IPS-18c (cell line): Measurements from ENCODE around the gene SLC9A4.

Source experiments
- H3K4me3 ChIP-seq: 2 replicates; pipeline ENCODE4 v1.7.0; 2013; ENCODE audit warnings: low read depth, mild to moderate bottlenecking, low read length, moderate library complexity; ENCODE audit not compliant: insufficient read depth
- H3K9me3 ChIP-seq: one replicate; pipeline ENCODE4 v1.6.1; 2013; ENCODE audit warnings: mild to moderate bottlenecking, low read length, moderate library complexity; ENCODE audit not compliant: control insufficient read depth, insufficient read depth

SLC9A4 gene

DNA sequence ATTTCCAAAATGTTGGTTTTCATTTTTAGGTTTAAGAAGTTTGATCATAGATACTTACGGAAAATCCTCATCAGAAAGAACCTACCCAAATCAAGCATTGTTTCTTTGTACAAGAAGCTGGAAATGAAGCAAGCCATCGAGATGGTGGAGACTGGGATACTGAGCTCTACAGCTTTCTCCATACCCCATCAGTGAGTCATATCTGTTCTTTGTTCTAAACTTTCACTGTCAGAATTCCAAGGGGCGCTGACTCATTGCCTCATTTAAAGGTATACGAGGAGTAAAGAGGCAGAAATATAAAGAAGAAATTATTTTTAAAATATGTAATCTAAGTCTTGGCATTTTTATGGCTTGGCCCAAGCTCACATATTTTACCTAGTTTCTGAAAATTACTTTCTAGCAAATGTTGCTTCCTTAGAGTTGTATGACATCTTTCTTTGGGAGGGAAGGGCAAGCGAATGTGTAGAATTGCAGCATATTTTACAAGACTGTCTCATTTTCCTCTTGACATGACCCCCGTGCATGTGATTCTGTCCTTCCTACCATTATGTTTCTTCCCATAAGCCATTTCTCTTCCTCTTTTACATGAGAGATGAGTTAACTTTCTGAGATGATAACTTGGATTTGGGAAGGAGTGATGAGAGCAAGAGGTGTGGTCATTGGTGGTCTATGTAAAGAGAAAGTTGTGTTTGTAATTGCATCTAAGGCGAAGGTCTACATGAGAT is 41.2 kb downstream of the SLC9A4 start:
- Histone ChIP-seq H3K9me3 (no peaks in the 10 kb centered on the region), H3K4me3 (no peak overlapping the region)

DNA sequence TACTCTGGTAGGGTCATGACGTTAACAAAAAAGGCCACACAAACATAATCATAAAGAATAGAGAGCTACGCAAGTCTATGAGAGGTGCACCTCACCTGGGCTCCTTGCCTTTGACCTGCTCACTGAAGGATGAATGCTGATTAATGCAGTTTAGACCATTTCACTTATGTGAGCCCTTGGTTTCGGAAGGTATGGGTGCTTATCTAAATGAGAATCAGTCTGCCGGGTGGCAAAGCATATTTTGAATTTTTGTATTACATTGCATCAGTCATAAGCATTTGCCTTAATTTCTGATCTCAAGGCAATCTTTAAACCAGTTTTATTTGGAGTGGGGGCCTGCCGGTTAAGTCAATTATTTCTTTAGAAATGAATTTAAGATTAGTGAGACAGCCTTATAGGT is 42.8 kb downstream of the SLC9A4 start:
- H3K9me3 ChIP-seq: no peaks in the 10 kb centered on the region
- H3K4me3 ChIP-seq: no peak overlapping the region

DNA sequence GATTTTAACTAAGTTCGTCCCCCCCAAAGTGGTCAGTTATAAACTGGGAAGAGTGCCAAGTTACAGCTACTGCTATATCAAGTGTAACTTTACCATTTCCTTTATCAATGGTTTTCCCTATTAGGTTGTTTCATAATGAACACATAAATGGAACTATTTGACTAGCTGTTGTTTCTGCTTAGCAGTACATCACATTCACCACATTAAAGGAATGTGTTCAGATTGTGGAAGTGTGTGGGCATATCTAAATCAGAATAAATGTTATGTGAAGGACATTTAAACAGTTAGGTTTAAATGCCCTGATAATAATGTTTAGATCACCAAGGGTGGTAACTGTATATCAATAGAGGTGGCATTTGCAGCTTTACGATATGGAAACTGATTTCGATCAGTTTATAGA is 45.1 kb downstream of the SLC9A4 start:
- no peak overlapping the region for H3K4me3 ChIP-seq

DNA sequence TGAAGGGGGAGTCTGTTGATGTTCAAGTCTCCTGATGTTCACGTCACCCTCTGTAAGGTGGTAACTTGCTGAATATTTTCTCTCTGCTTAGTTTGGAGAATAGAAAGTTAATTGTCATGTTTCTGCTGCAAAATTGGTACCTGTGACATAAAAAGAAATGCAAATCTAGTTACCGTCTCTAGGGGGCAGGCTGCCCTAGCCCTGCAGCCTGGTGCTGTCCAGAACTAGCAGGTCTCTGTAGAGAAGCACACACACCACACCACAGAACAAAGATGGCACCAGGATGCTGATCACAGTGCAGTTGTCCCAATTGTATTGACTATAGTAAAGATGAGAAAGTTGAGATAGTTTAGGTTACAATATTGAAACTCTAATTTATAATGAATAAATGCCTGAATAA is 47.0 kb downstream of the SLC9A4 start:
- H3K9me3 ChIP-seq: peaks cover 4% of the 10 kb centered on the region

More for the DNA sequence above, 45.1 kb downstream of the SLC9A4 start:
- H3K9me3 ChIP-seq: peaks cover 2% of the 10 kb centered on the region

DNA sequence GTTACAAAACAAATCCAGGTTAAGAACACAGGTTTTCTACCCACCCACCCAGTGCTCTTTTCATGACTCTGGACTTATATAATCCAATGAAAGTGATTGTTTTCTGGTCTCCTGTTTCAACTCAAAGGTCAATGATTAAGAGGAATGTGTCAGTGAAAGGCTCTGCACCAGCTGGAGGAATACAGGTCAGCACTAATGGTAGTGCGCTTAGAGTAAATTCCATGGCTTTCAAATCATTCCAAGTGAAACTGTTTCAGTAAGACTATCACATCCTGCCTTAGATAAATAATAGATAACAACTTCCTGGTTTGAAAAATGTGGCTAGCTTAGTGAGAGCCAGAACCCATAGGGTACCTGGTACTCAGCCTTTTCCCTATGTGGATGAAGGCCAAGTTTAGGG is 47.8 kb downstream of the SLC9A4 start:
- Histone ChIP-seq H3K4me3 (no peak overlapping the region), H3K9me3 (peaks cover 4% of the 10 kb centered on the region)

More for the DNA sequence above, 47.0 kb downstream of the SLC9A4 start:
- H3K4me3 ChIP-seq: no peak overlapping the region

DNA sequence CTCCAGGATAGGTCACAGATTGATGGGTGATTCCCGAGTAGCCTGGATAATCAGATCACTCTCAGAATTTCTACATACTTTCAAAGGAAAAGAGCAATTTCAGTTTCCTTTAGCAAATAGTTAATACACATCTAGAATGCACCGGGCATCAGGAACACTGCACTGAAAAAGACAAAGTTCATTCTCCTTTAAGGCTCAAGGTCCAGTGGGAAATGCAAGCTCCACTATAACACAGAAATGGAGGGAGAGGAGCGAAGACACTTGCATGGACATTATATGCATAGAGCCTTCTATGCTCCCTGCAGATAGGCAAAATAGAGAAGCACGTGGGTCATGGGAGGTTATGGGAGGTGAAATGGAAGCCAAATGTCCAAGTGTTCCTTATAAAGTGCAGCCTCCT is 49.1 kb downstream of the SLC9A4 start:
- Histone ChIP-seq H3K4me3 (no peak overlapping the region), H3K9me3 (peaks cover 4% of the 10 kb centered on the region)

DNA sequence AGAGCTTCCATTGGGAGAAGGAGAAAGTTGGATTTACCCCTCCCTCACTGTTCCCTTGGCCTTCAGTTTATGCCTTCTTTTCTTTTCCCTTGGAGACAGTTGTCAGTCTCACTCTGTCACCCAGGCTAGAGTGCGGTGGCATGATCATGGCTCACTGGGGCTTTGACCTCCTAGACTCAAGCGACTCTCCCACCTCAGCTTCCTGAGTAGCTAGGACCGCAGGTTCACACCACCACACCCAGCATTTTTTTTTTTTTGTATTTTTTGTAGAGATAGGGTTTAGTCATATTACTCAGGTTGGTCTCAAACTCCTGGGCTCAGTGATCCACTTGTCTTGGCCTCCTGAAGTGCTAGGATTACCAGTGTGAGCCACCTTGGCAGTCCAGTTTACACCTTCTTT is 49.9 kb downstream of the SLC9A4 start:
- H3K9me3 ChIP-seq: peaks cover 4% of the 10 kb centered on the region
- H3K4me3 ChIP-seq: no peak overlapping the region

DNA sequence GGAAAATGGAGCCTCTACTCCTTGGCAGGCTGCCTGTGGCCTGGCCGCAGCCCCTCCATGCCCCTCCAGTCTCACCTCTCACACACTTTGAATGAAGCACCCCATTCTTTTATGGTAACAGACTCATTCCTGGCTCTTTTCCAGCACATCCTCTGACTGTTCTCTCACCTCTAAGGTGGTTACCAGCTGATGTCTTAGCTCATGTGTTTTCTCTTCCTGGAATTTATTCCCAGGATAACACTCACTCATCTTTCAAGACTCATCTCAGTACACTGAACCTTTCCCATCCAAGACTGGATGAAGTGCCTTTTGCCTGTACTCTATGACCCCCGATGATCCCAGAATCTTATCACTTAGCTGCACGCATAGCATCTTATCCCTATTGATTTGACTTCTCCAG is 50.6 kb downstream of the SLC9A4 start:
- Histone ChIP-seq H3K4me3 (no peak overlapping the region), H3K9me3 (peaks cover 4% of the 10 kb centered on the region)

DNA sequence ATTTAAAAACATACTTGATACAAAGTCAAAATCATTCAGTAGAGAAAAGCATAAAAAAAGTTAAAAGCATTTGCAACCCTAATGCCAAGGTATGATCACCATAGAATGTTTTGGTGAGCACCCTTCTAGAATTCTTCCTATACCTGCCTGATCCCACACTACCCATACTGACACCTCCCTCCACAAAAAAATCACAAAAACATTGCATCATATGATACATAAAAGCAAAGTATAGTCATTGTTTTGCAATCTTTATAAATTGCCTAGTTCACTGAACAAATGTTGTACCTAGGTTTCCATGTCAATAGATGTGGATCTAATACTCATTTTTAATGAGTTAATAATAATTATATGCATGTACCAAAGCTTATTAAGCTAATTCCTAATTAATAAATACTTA is 54.1 kb downstream of the SLC9A4 start:
- Histone ChIP-seq H3K4me3 (no peak overlapping the region), H3K9me3 (peaks cover 2% of the 10 kb centered on the region)

DNA sequence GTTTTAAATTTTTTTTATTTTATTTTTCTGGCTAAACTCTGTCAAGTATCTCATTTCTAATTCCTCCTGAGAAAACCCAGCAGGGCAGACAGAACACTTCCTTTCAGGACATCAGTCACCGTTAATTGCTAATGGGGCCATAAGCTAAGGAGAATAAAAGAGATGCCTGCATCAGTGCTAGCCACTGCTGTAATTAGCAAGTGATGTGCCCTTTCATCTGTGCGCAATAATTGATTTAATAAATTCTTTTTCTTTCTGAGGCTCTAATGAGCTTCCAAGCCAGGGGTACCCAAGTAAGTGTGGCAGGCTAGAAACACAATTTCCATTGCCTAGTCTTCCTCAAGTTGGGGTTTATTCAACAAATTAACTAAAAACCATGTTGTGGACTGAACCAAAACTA is 65.5 kb downstream of the SLC9A4 start:
- no peaks in the 10 kb centered on the region for H3K9me3 ChIP-seq
- H3K4me3 ChIP-seq: no peak overlapping the region

DNA sequence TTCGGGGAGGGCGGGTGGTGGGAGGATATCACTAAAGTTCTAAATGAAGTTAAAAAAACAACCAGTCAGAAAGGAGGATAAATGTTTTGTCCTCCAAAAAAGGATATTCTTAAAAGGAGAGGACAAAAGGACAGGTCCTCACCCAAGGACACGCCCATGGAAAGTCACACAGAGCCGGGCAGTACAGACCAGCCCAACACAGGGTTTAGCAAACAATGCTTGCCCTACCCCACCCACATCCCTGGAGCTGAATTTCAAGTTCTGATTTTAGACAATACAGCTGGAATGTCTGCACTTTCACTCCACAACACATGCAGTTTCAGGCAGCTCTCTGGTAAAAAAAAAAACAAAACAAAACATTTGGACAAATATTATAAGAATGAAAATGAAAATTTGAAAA is 67.9 kb downstream of the SLC9A4 start:
- Histone ChIP-seq H3K4me3 (no peak overlapping the region), H3K9me3 (no peaks in the 10 kb centered on the region)

DNA sequence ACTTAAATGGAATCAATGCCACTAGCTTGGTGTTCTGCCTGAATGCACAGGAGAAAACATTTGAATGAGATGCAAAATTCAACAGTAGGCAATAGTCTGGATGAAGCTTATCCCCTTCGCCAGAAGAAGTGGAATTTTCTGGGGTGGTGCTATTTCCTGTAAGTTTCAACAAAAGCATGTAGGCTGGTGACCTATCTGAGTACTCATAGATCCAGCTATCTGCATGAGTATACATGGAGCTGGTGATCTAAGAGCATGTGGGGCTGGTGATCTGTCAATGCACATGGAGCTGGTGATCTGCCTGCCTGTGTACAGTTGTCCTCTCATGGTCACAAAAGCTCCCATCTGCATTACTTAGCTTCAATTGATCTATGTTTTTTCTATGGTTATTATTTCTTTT is 71.2 kb downstream of the SLC9A4 start:
- Histone ChIP-seq H3K9me3 (no peaks in the 10 kb centered on the region), H3K4me3 (no peak overlapping the region)

DNA sequence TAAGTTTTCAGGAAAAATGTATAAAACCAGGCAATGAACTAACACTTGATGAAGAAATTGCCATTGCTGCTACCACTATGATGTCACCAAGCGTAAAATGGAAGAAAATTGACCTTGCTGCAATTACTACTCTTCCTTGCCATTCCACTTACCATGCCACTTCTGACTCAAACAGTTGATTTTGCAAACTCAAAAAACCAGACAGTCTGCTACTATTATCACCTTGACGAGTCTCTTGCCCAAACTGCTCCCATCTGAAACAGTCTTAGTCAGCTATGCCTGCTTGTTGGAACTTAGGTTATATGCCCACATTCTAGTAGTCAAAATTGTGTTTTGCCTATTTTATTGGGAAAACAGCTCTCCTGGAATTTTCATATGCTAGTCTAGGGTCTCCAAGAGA is 74.4 kb downstream of the SLC9A4 start:
- peaks cover 2% of the 10 kb centered on the region for H3K9me3 ChIP-seq
- no peak overlapping the region for H3K4me3 ChIP-seq

DNA sequence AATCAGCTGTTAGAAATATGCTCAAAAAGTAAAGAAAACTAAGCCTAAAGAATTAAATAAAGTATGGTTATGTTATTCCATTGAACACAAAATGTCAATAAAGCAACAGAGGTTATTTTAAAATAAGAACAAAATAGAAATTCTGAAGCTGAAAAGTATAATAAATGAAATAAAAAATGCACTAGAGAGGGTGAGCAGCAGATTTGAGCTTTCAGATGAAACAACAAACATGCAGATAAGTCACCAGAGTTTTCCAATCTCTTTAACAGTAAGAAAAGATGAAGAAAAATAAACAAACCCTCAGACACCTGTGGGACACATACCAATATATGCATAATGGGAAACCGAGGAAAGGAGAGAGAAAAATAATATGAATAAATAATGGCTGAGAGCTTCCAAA is 76.0 kb downstream of the SLC9A4 start:
- peaks cover 2% of the 10 kb centered on the region for H3K9me3 ChIP-seq

DNA sequence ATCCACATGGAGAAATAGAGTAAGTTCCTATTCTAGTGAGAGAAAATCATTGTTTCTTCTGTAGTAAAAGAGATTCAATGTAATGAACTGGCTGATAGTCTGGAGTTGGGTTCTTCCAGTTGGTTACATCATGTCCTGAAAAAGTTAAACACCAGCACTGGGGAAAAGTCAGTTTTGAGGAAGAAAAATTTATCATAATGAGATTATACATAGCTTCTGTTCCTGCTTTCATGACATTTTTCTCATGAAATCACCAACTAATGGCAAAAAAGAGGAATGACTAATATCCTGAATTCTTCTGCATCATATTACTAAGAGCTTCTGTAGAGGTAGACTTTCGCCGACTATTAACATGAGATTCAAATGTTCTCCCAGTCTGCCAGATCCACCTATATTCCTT is 77.1 kb downstream of the SLC9A4 start:
- peaks cover 2% of the 10 kb centered on the region for H3K9me3 ChIP-seq

More for the DNA sequence above, 76.0 kb downstream of the SLC9A4 start:
- H3K4me3 ChIP-seq: no peak overlapping the region

DNA sequence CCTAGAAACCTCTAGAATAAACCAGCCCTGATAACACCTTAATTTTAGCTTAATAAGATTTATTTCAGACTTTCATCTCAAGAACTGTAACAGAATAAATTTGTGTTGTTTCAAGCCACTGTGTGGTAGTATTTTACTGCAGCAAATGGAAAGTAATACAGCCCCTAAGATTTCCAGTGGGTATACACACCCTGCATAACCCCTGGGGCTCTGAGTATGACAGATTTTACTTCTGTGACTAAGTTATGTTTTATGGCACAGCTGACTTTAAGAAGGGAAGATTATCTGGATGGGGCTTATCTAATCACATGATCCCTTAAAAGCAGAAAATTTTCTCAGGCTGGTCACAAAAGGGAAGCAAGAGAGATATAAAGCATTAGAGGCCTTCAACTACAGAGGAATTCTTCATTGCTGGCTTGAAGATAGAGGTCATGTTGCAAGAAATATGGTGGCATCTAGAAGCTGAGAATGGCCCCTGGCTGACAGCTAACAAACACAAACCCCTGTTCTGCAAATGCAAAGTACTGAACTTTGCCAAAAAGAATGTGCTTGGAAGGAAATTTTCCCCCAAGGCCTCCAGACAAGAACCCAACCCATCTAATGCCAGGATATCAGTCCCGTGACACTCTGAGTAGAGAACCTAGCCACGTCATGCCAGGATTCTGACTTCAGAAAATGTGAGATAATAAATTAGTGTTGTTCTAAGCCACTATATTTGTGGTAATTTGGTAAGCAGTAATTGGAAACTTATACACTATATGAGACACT is 78.5 kb downstream of the SLC9A4 start:
- H3K9me3 ChIP-seq: peaks cover 2% of the 10 kb centered on the region
- no peak overlapping the region for H3K4me3 ChIP-seq

More for the DNA sequence above, 77.1 kb downstream of the SLC9A4 start:
- H3K4me3 ChIP-seq: no peak overlapping the region

DNA sequence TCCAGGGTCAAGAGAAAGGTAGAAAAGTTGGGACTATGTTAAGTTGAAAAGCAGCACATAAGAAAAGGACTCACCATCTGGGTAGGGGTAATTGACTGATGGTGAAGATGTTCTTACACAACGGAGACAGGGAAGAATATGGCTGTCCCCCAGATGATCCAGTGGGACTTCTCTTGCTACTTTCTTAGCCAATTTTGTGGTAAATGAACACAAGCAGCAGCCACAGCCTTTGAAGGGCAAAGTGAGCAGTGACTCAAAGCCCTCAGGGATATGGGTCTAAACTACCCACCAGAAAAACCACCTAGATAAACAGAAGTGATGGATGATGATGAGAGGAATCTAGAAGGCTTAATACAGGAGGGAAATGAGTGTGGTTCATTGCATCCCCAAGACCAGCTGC is 80.6 kb downstream of the SLC9A4 start:
- H3K9me3 ChIP-seq: peaks cover 2% of the 10 kb centered on the region
- no peak overlapping the region for H3K4me3 ChIP-seq

DNA sequence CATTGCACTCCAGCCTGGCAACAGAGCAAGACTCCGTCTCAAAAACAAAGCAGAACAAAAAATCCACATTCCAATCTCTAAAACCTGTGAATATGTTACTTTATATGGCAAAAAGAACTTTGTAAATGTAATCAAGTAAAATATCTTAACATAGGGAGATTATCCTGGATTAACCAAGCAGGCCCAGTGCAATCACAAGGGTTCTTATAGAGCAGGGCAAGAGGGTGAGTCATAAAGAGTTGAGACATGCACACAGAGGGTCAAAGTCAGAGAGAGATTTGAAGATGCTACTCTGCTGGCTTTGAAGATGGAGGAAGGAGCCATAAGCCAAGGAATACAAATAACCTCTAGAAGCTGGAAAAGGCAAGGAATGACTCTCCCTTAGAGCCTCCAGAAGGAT is 85.4 kb downstream of the SLC9A4 start:
- Histone ChIP-seq H3K9me3 (no peaks in the 10 kb centered on the region), H3K4me3 (no peak overlapping the region)
